Caco-2 (cell line): ENCODE data around the gene VAV2. TPM values are rescaled to one million over a fixed set of nuclear protein-coding genes. Genes with fewer than 3 reads are reported as not detected.

Experiments used
- BruUV-seq: library from RNA; stranded (reverse); fragments of 400-500 nt; replicated peaks from 2 replicates; lab custom pipeline; 2021; lab: Mats Ljungman, UMichigan
- CTCF ChIA-PET: fragments of 300-600 bp; sonication (Branson Sonifier 250); formaldehyde crosslinking; loops from one replicate; lab custom pipeline; 2022; ENCODE audit warnings: antibody characterized with exemption; lab: Charles Lee
- POLR2A ChIA-PET: fragments of 300-600 bp; sonication (Branson Sonifier 250); formaldehyde crosslinking; loops from one replicate; lab custom pipeline; 2022; ENCODE audit warnings: antibody characterized with exemption; lab: Charles Lee
- DNase-seq, 2 experiments: peaks; one replicate each; pipeline versions ENCODE4 v3.0.0 to v3.0.0-alpha.2; 2020 to 2022
- H3K27me3 ChIP-seq: replicated peaks from 2 replicates; pipeline ENCODE4 v1.6.0; 2011; ENCODE audit warnings: low read length; ENCODE audit not compliant: control insufficient read depth, insufficient read depth
- H3K36me3 ChIP-seq: 2 replicates; pipeline ENCODE4 v1.5.1; 2011; ENCODE audit warnings: low read length; ENCODE audit not compliant: control insufficient read depth, insufficient read depth
- H3K4me1 ChIP-seq: fragments of 250-450 bp; sonication (Bioruptor Pico); 2 replicates; pipeline ENCODE4 v1.5.1; 2020; ENCODE audit warnings: mild to moderate bottlenecking
- H3K4me3 ChIP-seq: 2 replicates; pipeline ENCODE4 v1.5.1; 2011; ENCODE audit warnings: low read depth, mild to moderate bottlenecking, control low read depth, low read length
- H3K9me3 ChIP-seq: fragments of 250-450 bp; sonication (Bioruptor Pico); 2 replicates; pipeline ENCODE4 v1.5.1; 2020; ENCODE audit warnings: mild to moderate bottlenecking, moderate library complexity
- H3K27ac Mint-ChIP-seq: one replicate; pipeline ENCODE4 v1.8.0; 2022; ENCODE audit warnings: mixed read lengths; ENCODE audit not compliant: unreplicated experiment
- H3K27me3 Mint-ChIP-seq: one replicate; pipeline ENCODE4 v1.8.0; 2022; ENCODE audit warnings: mixed read lengths; ENCODE audit not compliant: insufficient read depth, unreplicated experiment
- H3K36me3 Mint-ChIP-seq: one replicate; pipeline ENCODE4 v1.8.0; 2022; ENCODE audit warnings: mild to moderate bottlenecking, mixed read lengths; ENCODE audit not compliant: insufficient read depth, unreplicated experiment
- H3K4me1 Mint-ChIP-seq: one replicate; pipeline ENCODE4 v1.8.0; 2022; ENCODE audit warnings: low read depth, mixed read lengths; ENCODE audit not compliant: unreplicated experiment
- H3K4me3 Mint-ChIP-seq: one replicate; pipeline ENCODE4 v1.8.0; 2022; ENCODE audit warnings: mild to moderate bottlenecking, moderate library complexity, mixed read lengths; ENCODE audit not compliant: unreplicated experiment
- H3K9me3 Mint-ChIP-seq: one replicate; pipeline ENCODE4 v1.8.0; 2022; ENCODE audit warnings: mixed read lengths; ENCODE audit not compliant: unreplicated experiment
- CTCF ChIP-seq, 2 experiments: fragments of 200-600 bp in 1 of 2; IDR thresholded peaks; 1 replicate in 1 of 2; 2 replicates in 1 of 2; pipeline versions ENCODE4 v1.5.1 to v1.8.0; 2011 to 2022; ENCODE audit warnings: antibody characterized with exemption in 1 of 2, control low read depth in 1 of 2, inconsistent platforms in 1 of 2, low read depth in 1 of 2, low read length in 1 of 2, mild to moderate bottlenecking in 1 of 2, moderate library complexity in 1 of 2; ENCODE audit not compliant: insufficient read depth in 1 of 2, severe bottlenecking in 1 of 2, unreplicated experiment in 1 of 2
- intact Hi-C: fragments of 100-400 bp; cut with micrococcal nuclease; formaldehyde crosslinking; loops from one replicate; pipeline ENCODE4 v1.10.0; 2022; ENCODE audit not compliant: unreplicated experiment
- total RNA-seq: library from RNA; stranded (reverse); gene quantifications from 2 replicates; pipeline ENCODE4 v1.2.3, GENCODE V29; 2022

VAV2 gene
- total RNA-seq, 1 experiment from 2014 or later = 55.3 TPM

DNA sequence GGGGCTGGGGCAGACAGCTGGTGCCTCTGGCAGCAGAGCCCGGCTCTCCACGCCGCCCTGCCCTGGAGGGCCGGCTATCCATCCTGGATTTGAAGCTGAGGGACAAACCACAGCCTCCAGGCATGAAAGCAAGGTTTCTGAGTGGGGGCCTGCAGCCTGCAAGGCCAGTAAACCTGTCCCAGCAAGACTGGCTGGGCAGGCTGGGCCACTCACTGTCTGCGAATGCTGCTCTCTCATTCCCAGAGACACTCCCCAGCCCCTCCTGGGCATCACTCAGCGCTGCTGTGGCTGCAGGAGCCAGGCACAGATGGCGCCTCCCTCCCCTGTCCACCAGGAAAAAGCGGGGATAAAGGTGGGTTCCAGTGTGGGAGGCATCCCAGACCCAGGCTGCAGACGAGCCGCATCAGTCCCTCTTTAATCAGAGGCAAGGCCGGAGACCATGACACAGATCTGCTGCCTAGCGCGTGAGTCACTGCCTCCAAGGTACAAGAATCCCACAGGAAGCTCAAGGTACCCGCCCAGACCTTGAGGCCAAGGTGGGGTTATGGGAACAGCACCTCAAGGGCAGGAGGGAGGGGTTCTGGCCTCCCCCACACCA is 118.0 kb downstream of the VAV2 start:
- BruUV-seq = no TSS peak
- intact Hi-C loops = loop anchor here (2.0 kb wide), 1 partner anchor 19 kb away; no protein-coding TSS in a partner anchor
- Histone ChIP-seq H3K4me1 (peaks cover 27% of the 10 kb centered on the region), H3K36me3 (peaks cover 6% of the 10 kb centered on the region), H3K9me3 (no peaks in the 10 kb centered on the region), H3K27me3 (no peaks in the 10 kb centered on the region), H3K4me3 (no peak overlapping the region)
- Mint-ChIP-seq H3K4me3 (peak overlapping the region; percentile 24), H3K27ac (peak overlapping the region; percentile 60), H3K36me3 (peaks cover 44% of the 10 kb centered on the region), H3K27me3 (no peaks in the 10 kb centered on the region), H3K9me3 (no peaks in the 10 kb centered on the region), H3K4me1 (peaks cover 25% of the 10 kb centered on the region)
- CTCF ChIA-PET = interaction anchor here (0.7 kb wide), 1 partner anchor 19 kb away, joined by 3 read pairs; no protein-coding TSS in a partner anchor
- TF ChIP-seq CTCF (IDR thresholded peaks at IDR 0.05; ENCODE audit: insufficient read depth in 1 of 2, low read depth in 1 of 2, low read length in 1 of 2, severe bottlenecking in 1 of 2, unreplicated experiment in 1 of 2) = no peak
- DNase-seq = peak; percentile 69 to 87
- POLR2A ChIA-PET = no interaction called here

- no peak overlapping the region for H3K4me3 Mint-ChIP-seq
- H3K36me3 Mint-ChIP-seq = peaks cover 51% of the 10 kb centered on the region
- no peaks in the 10 kb centered on the region for H3K27me3 Mint-ChIP-seq
- intact Hi-C loops = no loop called here
- no peak for TF ChIP-seq CTCF (IDR thresholded peaks at IDR 0.05; ENCODE audit: insufficient read depth in 1 of 2, low read depth in 1 of 2, low read length in 1 of 2, severe bottlenecking in 1 of 2, unreplicated experiment in 1 of 2)
- DNase-seq = no peak
- peaks cover 25% of the 10 kb centered on the region for H3K4me1 Mint-ChIP-seq
- ChIA-PET POLR2A (no interaction called here), CTCF (interaction anchor here (0.7 kb wide), 1 partner anchor 19 kb away, joined by 3 read pairs; no protein-coding TSS in a partner anchor)
- no peaks in the 10 kb centered on the region for H3K9me3 Mint-ChIP-seq
- Histone ChIP-seq H3K4me1 (peaks cover 27% of the 10 kb centered on the region), H3K9me3 (no peaks in the 10 kb centered on the region), H3K4me3 (no peak overlapping the region), H3K36me3 (peaks cover 4% of the 10 kb centered on the region), H3K27me3 (no peaks in the 10 kb centered on the region)
- peak overlapping the region; percentile 60 for H3K27ac Mint-ChIP-seq
- no TSS peak for BruUV-seq
Measured at GRCh38 chr9:133873461-133873891, 118.6 kb downstream of the VAV2 start.

GRCh38 chr9:133873009-133873408 is 119.1 kb downstream of the VAV2 start:
- H3K4me1 Mint-ChIP-seq = peaks cover 25% of the 10 kb centered on the region
- POLR2A ChIA-PET = no interaction called here
- H3K36me3 Mint-ChIP-seq = peaks cover 56% of the 10 kb centered on the region
- H3K27ac Mint-ChIP-seq = no peak overlapping the region
- intact Hi-C loops = no loop called here
- peaks cover 27% of the 10 kb centered on the region for H3K4me1 ChIP-seq
- no peak overlapping the region for H3K4me3 Mint-ChIP-seq
- CTCF ChIA-PET = no interaction called here
- H3K27me3 Mint-ChIP-seq = no peaks in the 10 kb centered on the region
- no peak for TF ChIP-seq CTCF (IDR thresholded peaks at IDR 0.05; ENCODE audit: insufficient read depth in 1 of 2, low read depth in 1 of 2, low read length in 1 of 2, severe bottlenecking in 1 of 2, unreplicated experiment in 1 of 2)
- no peaks in the 10 kb centered on the region for H3K9me3 ChIP-seq
- DNase-seq = no peak
- H3K36me3 ChIP-seq = peaks cover 4% of the 10 kb centered on the region
- no peaks in the 10 kb centered on the region for H3K27me3 ChIP-seq
- no peaks in the 10 kb centered on the region for H3K9me3 Mint-ChIP-seq
- H3K4me3 ChIP-seq = no peak overlapping the region
- no TSS peak for BruUV-seq
